SH-SY5Y (cell line): ENCODE results near the gene NPHP4.

ENCODE experiments used
- GATA2 ChIP-seq: IDR thresholded peaks from 2 replicates; pipeline ENCODE4 v1.6.1; 2011; ENCODE audit warnings: mild to moderate bottlenecking, low read depth, low read length
- GATA3 ChIP-seq: IDR thresholded peaks from 2 replicates; pipeline ENCODE4 v1.6.1; 2011; ENCODE audit warnings: low read depth, mild to moderate bottlenecking, low read length, moderate library complexity

The NPHP4 gene

GRCh38 chr1:5913078-5913845 is 79.0 kb downstream of the NPHP4 start:
- TF ChIP-seq GATA3 = no peak
- TF ChIP-seq GATA2 = no peak

- TF ChIP-seq GATA2 (no peak), GATA3 (no peak)
These were observed 80.4 kb downstream of the NPHP4 start for GRCh38 chr1:5911871-5912271.

GRCh38 chr1:5911157-5911556 is 81.1 kb downstream of the NPHP4 start:
- TF ChIP-seq GATA3 (no peak), GATA2 (no peak)

- TF ChIP-seq GATA3 = no peak
- no peak for TF ChIP-seq GATA2
These were observed 81.6 kb downstream of the NPHP4 start for GRCh38 chr1:5910666-5911065.

- TF ChIP-seq GATA3 (no peak), GATA2 (no peak)
These were observed 82.0 kb downstream of the NPHP4 start for GRCh38 chr1:5910276-5910620.

- TF ChIP-seq GATA2 = no peak
- no peak for TF ChIP-seq GATA3
These were observed 82.5 kb downstream of the NPHP4 start for GRCh38 chr1:5909576-5910275.

GRCh38 chr1:5908461-5909375 is 83.5 kb downstream of the NPHP4 start:
- TF ChIP-seq GATA2 = no peak
- no peak for TF ChIP-seq GATA3

GRCh38 chr1:5907966-5908365 is 84.3 kb downstream of the NPHP4 start:
- TF ChIP-seq GATA3 (no peak), GATA2 (no peak)

- TF ChIP-seq GATA2 = no peak
- no peak for TF ChIP-seq GATA3
These were observed 84.8 kb downstream of the NPHP4 start for GRCh38 chr1:5907386-5907785.

GRCh38 chr1:5906966-5907365 is 85.3 kb downstream of the NPHP4 start:
- TF ChIP-seq GATA2 (no peak), GATA3 (no peak)

GRCh38 chr1:5906116-5906515 is 86.1 kb downstream of the NPHP4 start:
- TF ChIP-seq GATA2 (no peak), GATA3 (no peak)

GRCh38 chr1:5905436-5905835 is 86.8 kb downstream of the NPHP4 start:
- TF ChIP-seq GATA3 (no peak), GATA2 (no peak)

GRCh38 chr1:5904551-5904950 is 87.7 kb downstream of the NPHP4 start:
- TF ChIP-seq GATA3 = no peak
- no peak for TF ChIP-seq GATA2

GRCh38 chr1:5903680-5904079 is 88.5 kb downstream of the NPHP4 start:
- TF ChIP-seq GATA2 = no peak
- no peak for TF ChIP-seq GATA3
